Measurements from ENCODE around the gene OST4.

Gene OST4

GRCh38 chr2:27054721-27055120, 16.7 kb downstream of the OST4 start:
- no peak for DNase-seq (ENCODE audit: low read depth in 2 of 3, low spot score in 1 of 3)

- no peak for DNase-seq (ENCODE audit: low read depth in 2 of 3, low spot score in 1 of 3)
Measured at GRCh38 chr2:27053776-27054175, 17.7 kb downstream of the OST4 start.

GRCh38 chr2:27053321-27053720, 18.1 kb downstream of the OST4 start:
- DNase-seq (ENCODE audit: low read depth in 2 of 3, low spot score in 1 of 3): no peak

GRCh38 chr2:27051902-27052645, 19.4 kb downstream of the OST4 start:
- DNase-seq (ENCODE audit: low read depth in 2 of 3, low spot score in 1 of 3): no peak

DNA sequence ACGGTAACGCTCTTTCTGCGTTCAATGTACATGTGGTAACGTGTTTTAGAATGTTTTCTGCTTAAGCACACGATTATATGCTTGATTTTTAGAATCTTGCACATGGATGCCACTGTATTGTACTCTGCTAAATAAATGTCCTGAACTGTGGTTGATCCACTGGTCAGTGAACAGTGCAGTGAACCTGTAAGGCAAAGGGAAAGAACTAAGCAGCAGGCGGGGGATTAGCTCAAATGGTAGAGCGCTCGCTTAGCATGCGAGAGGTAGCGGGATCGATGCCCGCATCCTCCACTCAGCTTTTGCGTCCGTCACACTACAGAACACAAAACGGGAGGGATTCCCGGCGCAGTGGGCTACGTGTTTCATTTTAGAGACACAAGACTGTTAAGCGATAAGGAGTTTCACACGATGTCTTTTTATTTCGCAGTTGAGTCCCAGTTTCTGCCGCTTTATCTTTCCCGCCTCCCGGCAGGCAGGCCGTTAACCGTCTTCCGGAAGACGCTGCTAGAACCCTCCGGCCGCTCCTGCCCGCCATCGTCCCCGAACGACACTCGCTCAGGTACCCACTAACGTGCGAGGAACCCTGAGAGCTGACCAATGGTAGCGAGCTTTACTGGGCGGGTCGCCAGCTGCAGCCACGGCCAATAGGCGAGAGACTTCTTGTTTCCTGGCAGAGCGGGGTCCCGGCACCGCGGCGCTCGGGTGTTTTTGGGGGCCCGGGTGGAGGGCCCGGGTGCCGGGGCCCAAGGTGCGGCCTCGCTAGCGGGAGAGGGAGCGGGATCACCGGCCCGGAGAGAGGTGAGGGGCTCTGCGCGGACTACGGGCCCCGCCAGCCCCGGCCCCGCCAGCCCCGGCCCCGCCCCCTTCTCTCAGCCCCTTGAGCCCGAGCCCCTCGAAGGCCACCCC, 20.2 kb downstream of the OST4 start, which contains the start of gene AGBL5:
Gene AGBL5, plus strand, starts transcription at position 673 of the 906 bp plus-strand sequence. CDS start 1,291 bp downstream, outside the sequence.
- peak; percentile 92 to 95 (median 92) for DNase-seq (ENCODE audit: low read depth in 2 of 3, low spot score in 1 of 3)

DNA sequence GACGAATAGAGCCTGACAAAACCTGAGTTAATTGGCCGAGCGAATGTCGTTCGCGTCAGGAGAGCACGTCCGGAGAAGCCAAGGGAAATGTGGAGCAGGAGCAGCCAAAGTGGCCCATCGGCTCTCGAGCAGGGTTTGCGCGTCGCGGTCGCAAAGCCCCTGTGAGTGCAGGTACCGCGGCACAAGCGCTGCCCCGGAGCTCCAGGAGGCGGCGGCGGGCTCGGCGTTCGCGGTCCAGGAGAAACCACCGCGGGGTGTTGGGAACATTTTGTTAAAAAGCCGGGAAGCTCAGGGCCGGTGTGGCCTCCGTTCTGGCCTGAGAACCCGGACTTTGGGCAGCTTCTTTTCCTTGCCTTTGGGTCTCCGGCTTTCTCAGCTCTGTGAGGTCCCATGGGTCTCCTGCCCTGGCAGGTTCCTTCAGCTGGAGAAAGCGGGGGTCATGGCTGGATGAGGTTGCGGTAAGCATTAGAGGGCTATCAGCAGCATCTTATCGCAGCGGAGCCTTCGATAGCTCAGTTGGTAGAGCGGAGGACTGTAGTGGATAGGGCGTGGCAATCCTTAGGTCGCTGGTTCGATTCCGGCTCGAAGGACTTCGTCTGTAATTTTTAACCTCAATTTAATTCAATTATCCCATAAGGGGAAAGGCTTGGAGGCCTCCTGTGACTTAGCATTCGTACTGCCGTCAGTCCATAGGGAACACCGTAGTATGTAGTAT, 21.0 kb downstream of the OST4 start:
- DNase-seq (ENCODE audit: low read depth in 2 of 3, low spot score in 1 of 3): peak; percentile 81 to 99 (median 92)

GRCh38 chr2:27049422-27050280, 21.8 kb downstream of the OST4 start:
- peak; percentile 44 to 66 (median 47) for DNase-seq (ENCODE audit: low read depth in 2 of 3, low spot score in 1 of 3)

DNA sequence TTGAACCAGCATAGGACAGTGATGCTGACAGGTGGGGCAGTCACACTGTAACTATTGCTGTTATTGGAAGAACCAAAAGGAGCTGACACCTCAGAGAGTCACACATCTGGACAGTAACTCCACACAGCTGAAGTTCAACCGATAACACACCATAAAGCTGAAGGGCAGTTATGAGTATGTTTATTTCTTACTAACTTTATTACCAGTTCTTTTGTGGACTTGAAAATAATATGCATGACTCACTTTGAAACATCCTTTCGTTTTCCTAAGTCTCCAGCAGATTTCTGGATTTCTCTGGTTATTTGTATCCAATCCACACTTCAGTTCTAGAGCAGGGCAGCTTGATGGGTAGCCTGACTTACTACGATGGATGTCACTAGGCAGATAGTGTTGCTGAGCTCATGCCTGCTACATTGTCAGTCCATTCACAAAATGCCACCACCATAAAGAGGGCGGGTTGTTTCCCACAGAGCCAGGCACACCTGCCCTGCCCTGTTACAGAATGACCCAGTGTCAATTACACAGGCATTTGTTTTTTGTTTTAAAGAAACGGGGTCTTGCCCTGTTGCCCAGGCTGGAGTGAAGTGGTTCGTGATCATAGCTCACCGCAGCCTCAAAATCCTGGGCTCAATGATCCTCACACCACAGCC, 28.3 kb downstream of the OST4 start:
- no peak for DNase-seq (ENCODE audit: low read depth in 2 of 3, low spot score in 1 of 3)

DNA sequence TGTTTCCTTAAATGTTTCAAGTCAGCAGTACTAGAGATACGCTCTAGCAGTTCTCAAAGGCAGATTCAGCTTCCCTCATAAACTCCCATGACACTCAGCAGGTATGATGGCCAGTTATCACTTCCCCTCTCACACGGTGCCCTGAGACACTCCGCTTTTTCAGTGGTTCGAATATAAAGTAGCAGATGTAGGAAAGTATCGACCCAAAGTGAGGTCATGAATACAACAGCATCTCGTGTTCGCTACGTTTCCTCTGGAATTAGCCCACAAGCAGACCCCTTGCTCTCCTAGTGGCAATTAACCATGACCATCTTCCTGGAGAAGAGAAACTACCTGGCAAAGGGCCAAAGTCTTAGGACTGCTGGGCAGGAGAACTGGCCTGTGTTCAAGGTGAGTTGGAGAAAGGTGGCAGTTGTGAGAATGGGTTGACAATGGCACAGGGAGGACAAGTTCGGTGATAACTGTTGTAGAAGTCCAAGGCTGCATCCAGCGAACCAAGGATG, 29.2 kb downstream of the OST4 start:
- no peak for DNase-seq (ENCODE audit: low read depth in 2 of 3, low spot score in 1 of 3)

DNA sequence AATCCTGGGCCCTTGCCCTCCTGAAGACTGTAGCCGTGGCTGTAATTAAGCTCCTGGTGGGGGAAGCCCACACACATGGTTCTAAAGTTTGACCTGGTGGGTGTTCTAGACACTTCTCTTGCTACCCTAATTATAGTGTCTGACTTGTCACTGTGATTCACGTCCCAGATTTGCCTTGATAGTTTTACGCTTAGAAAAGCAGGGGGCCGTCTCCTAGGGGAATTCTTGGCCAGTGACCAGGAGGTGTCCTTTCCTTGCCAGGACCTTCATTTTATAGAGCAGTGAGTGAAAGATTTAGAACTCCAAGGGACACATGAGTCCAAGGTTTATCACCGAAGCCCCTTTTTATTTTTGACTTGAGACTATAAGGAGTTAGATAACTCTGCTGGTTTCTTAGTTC, 29.7 kb downstream of the OST4 start:
- no peak for DNase-seq (ENCODE audit: low read depth in 2 of 3, low spot score in 1 of 3)

GRCh38 chr2:27040282-27040681, 31.2 kb downstream of the OST4 start:
- DNase-seq (ENCODE audit: low read depth in 2 of 3, low spot score in 1 of 3): no peak

DNA sequence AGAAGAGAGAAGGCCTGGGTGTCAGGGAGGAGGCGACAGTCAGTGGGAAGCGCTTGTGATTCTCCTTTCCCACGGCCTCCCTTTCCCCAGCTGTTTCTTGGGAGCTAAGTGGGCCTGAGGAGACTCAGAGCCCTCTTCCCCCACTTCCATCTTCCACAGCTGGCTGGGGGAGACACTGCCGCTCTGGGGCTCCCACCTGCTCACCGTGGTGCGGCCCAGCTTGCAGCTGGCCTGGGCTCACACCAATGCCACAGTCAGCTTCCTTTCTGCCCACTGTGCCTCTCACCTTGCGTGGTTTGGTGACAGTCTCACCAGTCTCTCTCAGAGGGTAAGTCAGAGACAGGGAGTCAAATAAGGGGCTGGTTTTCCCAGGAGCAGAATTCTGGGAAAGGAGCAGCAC, 31.6 kb downstream of the OST4 start:
- no peak for DNase-seq (ENCODE audit: low read depth in 2 of 3, low spot score in 1 of 3)

DNA sequence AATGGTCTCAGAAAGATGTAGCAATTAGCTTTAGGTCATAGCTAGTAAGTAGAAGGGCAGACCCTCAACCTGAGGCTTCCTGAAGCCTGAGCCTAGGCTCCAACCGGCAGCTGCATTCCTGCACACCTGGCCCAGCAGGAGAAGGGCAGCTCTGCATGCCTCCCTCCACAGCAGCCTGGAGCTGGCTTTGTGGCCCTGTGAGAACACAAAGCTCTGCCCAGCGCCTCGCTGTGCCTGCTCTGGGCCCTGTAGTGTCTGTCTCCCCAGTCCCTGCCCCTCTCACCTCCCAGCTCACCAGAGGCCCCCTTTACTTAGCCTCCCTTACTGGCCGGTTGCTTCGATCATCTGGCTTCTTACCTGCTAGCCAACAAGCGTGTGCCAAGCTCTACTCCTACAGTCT, 32.0 kb downstream of the OST4 start:
- DNase-seq (ENCODE audit: low read depth in 2 of 3, low spot score in 1 of 3): no peak

- no peak for DNase-seq (ENCODE audit: low read depth in 2 of 3, low spot score in 1 of 3)
Measured at GRCh38 chr2:27038631-27039339, 32.7 kb downstream of the OST4 start.

- DNase-seq (ENCODE audit: low read depth in 2 of 3, low spot score in 1 of 3): no peak
Measured at GRCh38 chr2:27038012-27038411, 33.4 kb downstream of the OST4 start.

- no peak for DNase-seq (ENCODE audit: low read depth in 2 of 3, low spot score in 1 of 3)
Measured at GRCh38 chr2:27033253-27033852, 38.1 kb downstream of the OST4 start.

GRCh38 chr2:27032495-27033252, 38.8 kb downstream of the OST4 start, which contains the start of gene TMEM214:
TSS of gene TMEM214 (plus strand) at chr2:27032965. CDS start at chr2:27033016, 51 bp downstream.
- DNase-seq (ENCODE audit: low read depth in 2 of 3, low spot score in 1 of 3): peak; percentile 59 to 80 (median 72)

GRCh38 chr2:27029051-27029450, 42.4 kb downstream of the OST4 start:
- DNase-seq (ENCODE audit: low read depth in 2 of 3, low spot score in 1 of 3): no peak

Measured in stimulated activated CD4-positive, alpha-beta T cell treated with anti-CD3 and anti-CD28 coated beads, Interleukin-12 subunit alpha, Interleukin-12 subunit beta, amount 100 ng/mL, for 48 hours (primary cell).